Raji (cell line): Measurements from ENCODE around the gene CRACR2A.

Experiments used
- POLR2A ChIP-seq: IDR thresholded peaks from 2 replicates; pipeline ENCODE4 v1.6.1; 2011; ENCODE audit warnings: low read depth, low read length, control low read depth; ENCODE audit not compliant: insufficient read depth

Gene CRACR2A

DNA sequence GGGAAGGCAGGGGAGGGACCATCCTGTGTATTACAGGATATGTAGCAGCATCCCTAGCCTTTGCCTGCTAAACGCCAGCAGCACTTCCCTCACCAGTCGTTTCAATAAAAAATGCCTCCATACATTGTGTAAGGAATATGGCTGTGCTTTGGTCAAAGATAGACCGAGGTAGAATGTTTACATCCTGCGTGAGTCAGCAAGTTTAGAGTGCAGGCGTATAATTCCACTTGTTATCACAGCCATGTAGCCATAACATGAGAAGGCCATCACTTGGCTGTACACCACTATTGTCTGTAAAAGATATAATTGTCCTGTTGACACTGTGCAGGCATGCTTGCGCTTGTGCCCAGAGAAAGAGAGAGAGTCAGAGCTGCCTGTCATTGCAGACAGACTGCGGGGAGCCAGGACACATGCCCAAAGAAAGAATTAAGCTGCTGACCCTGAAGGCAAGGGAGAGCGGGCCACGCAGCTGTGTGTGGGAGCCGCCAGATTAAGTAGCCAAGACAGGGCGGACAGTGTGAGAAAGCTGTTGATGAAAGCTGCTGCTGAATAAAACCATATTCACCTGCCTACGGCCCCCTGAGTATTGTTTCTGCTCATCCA, 68.4 kb downstream of the CRACR2A start:
- TF ChIP-seq POLR2A = no peak

DNA sequence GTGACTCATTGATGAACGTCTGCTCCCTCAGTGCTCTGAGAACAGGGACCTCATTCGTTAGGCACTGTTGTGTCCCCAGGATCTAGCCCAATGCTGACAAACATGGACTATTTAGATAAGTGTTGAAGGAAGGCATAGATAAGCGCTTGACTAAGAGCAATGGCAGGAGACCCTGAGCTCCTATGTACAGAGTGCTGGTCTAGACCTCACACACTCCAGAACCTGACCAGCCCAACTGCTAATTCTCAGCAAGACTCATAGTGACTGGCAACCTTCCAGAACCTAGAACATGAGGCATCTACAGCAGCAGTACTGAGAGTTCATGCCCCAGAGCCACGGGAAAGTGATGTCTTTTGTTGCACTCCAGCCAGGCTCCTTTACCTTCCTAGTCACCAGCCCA, 69.2 kb downstream of the CRACR2A start:
- no peak for TF ChIP-seq POLR2A

DNA sequence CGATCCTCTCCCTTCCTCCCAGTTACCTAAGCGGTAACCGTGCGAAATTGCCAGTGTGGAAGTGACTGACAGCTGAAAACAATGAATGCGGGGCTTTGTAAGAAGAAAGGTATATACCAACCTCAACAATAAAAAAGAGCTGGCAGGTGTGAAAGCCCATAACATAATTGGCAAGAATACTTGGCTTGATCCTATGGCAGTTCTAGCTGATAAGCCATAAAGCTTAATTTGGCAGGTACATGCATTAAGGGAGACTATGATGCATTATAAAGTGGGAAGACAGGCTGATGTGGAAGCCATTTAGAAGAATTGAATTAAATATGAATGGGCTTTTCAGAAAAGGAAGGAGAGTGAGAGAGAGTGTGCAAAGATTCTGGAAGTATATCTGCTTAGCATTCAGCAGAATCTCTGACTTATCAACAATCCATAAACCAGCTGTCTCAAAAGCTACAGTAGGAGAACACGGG, 71.3 kb downstream of the CRACR2A start:
- no peak for TF ChIP-seq POLR2A

DNA sequence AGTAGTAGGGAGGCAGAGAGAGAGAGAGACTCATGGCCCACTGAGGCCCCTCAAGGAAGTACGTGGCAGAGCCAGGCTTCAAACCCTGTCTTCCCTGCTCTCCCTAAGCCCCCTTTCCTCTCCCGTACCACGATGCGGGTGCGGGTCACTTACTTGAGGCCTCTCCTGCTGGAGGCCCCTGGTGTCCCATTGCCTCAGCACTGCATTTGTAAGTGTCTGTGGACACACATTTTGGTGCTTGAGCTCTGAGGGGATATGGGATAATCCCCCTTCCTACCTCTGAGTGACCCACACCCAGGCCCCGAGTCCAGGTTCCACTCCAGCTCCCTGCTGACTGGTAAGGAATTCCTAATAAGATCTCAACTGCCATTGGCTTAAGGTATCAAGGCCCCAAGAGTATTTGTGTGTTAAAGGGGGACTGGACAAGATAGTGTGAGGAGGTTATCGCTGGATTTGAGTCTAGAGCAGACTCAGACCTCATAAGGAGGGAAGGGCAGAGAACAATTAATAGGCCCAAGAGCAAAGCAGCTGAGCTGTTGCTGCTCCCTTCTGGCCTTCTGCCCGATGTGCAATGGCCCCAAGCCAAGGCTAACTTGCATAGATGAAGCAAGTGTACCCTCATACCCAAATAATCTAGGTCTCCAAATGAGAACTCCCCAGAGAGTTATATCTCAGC, 71.9 kb downstream of the CRACR2A start:
- TF ChIP-seq POLR2A = no peak

DNA sequence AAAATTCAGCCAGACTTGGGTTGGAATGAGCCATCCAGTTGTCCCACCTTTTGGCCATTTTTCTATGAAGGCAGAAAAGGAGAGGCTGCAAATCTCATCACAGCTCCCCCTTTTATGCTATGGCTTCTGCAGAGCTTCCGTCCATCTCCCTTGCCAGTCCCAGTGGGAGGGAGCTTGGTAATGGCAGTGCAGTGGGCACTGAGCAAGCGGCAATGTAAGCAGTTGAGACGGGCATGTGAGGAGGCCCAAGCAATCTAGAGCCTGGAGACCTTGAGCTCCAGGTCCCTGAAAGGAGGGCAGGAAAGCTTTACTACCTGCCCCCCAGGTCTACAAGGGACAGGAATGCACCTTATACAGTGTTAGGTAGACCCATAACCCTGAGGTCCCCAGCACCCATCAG, 73.1 kb downstream of the CRACR2A start:
- no peak for TF ChIP-seq POLR2A

DNA sequence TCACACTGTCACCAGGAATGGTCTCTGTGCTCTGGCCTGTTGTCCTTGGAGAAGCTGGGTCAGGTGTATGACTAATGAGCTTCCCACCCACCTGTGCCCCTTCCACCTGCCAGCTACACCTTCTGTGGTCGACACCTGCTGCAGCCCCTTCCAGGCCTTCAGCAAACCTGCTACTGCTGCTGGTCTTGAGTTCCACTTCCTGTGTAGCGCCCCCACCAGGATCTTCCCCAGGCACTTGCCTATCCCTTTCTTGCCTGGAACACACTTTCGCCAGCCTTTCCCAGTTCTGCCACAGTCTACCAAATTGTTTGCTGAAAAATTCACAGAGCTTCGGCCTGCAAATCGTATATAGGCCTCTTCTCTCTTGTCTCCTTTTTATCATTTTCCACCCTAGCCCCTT, 75.3 kb downstream of the CRACR2A start:
- no peak for TF ChIP-seq POLR2A

DNA sequence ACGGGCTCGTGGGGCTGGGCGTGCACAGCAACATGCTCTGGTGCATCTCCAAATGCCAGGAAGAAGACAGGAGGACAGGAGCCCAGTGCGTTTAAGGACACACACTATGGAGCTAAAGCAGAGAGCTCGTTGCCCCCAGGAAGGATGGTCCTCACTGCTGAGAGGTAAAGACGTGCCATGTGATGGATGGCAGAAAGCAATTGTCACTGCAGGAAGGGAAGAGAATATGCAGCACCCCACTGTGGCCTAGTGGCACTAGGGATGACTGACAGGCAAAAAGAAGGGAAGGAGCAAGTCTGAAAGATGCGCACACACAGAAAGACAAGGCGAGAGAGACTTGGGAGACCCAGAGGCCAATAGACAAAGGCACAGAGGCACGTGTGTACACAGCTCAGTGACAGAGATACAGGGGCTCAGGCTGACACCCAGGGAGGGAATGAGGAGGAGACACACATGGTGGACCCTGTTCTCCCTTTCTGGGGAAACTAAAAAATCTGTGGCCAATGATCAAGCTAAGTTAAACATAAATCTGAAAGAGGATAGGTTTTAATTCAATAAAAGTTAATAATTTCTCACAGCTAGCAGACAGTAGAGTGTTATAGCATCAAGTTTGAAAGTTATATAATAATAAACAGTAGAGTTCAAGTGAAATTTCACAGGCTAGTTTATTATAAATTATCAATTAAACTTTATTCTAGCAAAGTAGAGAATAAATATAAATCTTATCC, 78.8 kb downstream of the CRACR2A start:
- no peak for TF ChIP-seq POLR2A

DNA sequence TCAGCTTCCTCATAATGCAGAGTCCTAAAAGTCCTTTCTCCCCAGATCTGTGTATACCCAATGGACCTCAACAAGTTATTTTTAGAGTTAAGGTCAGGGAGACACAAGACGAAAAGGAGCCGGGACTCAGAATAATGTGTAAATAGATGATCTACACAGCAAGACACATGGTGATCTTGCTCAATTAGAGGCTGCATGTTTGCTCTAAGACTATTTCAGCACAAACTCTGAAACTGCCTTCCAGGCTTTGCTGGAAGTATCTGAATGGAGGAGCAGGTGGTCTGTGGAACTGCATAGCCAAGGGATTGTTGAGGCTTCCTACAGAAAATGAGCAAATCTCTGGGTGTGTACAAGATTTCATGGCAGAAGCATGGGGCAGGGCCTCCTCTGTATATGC, 80.8 kb downstream of the CRACR2A start:
- TF ChIP-seq POLR2A = no peak

DNA sequence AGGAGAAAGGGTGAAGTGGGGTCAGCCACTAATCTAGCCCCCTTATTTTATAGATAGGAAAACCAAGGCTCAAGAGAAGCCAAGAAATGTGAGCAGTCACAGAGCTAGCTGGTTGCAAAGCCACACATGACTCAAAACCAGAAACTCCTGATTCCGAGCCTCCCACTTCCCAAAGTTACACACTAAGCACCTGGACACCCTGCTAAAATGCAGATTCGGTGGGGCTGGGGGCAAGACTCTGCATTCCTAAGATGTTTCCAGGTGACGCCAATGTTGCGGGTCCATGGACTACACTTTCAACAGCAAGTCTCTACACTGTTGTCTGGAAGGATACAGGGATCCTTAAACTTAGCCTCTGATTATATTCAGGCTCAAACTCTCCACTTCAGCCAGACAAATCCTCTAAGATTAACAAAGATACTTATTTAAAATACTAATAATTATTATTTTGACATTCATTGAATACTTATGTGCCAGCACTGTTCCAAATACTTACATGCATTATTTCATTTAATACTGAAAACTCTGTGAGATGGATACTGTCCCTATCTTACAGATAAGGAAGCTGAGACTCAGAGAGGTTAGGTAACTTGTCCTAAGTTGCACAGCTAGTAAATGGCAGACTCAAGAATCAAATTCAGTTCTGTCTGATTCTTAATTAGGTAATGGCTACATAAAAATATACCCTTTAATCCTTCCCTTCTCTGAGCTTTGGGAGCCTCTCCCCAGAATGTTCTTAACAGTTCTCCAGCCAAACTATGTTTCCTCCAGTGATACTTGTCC, 81.4 kb downstream of the CRACR2A start:
- TF ChIP-seq POLR2A = no peak

DNA sequence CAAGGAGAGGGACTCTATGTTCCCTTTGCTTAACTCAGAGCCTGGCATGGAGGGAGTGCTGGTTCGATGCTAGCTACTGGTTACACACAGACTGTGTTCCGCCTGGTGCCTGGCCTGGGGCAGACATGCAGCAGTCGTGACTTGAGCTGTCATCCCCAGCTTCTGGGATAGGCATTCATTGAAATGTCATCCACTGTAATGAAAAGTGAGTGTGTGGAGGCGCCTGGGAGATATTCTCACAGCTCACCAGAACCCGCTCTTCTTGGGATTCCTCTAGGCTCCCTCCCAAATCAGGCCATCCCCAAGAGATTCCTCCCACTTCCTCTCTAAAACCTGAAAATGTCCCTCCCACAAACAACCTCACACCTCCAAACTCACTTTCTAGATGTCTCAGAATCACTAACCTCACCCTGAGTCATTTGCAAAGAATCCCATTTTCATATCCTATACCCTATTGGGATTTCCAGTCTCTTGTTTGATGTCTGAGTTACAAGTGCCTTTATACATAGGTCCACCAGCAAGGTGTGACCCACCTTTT, 82.8 kb downstream of the CRACR2A start:
- no peak for TF ChIP-seq POLR2A

DNA sequence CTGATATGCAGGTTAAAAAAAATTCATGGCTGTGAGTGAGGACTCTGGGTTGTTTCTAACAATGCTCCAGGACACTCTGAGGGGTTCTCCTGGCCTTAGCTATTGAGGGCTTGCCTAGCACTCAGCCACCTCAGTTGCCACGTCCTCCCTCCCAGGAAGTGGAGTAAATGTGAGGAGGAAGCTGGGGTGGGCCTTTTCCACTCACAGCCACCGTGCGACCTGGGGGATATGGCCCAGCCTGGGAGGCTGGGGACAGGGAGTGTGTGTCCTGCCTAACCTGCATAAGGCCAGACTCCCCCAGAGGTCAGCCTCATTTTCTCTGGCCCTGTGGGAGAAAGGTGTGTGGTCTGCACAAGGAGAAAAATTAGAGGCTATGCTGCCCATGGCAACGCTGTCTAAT, 83.3 kb downstream of the CRACR2A start:
- TF ChIP-seq POLR2A = no peak

DNA sequence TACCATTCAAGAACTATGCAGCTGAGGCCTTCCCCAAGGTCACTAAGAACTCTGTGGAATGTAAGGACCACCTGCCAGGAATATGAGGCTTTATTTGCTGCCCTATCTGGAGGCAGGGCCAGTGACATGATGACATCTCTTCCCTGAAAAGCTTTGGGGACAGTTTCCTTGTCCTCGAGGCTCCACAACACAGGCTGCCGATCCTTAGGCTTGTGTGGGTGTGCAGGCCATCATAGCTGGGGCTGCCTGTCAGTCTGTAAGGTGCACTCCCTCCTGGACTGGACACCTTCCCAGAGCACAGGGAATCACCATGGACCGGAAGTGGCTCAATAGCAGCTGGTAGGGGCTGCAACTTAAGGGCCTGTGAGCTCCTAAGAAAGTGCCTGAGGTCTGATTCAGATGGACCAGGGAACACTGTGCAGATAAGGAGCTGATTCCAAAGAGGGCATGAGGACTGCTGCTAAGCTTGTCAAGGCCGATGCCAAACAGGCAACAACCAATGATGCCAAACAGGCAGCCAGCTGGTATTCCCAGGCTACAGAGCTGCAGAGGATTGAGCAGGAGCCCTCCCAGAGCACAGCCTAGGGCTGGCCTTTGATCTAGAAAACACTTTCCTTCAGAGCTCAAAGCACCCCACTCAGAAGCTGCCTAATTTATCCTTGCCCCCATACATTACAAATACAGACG, 84.3 kb downstream of the CRACR2A start:
- no peak for TF ChIP-seq POLR2A

DNA sequence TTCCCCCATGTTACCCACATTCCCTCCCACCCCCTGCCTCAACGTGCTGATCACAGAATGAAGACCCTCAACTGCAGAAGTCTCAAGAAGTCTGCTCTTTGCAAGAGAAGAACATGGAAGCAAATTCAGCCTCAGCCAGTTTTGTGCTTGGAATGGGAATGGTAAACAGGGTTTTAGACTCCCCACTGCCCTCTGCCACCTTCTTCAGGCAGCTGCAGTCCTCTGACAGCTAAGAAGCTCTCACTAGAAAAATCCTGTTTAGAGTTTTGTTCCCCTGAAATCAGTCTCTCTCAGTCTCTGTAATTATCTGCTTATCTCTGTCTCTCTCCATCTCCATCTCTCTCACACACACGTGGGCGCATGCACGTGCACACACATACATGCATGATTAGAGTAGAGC, 85.4 kb downstream of the CRACR2A start:
- TF ChIP-seq POLR2A = no peak

DNA sequence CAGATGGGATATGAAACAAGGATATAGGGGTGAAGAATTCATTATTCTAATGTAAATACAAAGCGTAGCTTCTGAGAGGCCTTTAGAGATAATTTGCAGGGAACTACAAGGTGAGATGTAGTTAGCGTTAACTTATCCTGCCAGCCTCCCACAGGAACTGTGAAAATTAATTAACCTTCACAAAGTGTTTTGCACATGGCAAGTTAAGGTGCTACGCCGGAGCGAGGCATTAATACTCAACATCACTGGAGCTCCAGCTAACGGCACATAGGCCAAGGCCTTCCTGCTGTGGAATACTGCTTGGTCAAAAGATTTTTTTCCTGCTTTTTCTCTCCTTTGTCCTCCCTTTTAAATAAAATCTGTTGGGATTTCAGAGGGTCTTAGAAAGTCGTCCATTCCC, 86.5 kb downstream of the CRACR2A start:
- no peak for TF ChIP-seq POLR2A

DNA sequence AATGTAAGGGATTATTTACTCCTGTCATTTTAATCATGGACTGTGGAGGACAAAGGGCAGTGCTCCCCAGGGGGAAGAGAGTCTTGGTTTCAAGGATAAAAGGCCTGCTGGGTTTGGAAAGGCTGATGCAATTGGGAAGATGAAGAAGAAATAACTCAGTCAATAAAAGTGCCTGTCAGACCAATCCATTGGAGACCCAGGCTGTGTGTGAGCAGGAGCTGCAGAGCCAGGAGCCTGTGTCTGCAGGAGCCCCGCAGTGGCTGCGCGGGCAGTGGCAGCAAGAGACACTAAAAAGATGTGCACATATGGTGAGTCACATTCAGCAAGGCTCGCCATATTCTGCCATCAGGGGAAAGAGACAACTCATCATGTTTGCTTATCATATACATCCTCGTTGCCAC, 90.4 kb downstream of the CRACR2A start:
- TF ChIP-seq POLR2A = no peak
